Measurements from ENCODE around the gene GIGYF2.
A peak's percentile ranks its signal among the peaks of the same experiment; 100 is the strongest.
"Not testable (repeated sequence)": the region's sequence is repeated elsewhere in the genome, so short reads cannot be mapped to it uniquely, and the experiment has no call there.

The GIGYF2 gene

DNA sequence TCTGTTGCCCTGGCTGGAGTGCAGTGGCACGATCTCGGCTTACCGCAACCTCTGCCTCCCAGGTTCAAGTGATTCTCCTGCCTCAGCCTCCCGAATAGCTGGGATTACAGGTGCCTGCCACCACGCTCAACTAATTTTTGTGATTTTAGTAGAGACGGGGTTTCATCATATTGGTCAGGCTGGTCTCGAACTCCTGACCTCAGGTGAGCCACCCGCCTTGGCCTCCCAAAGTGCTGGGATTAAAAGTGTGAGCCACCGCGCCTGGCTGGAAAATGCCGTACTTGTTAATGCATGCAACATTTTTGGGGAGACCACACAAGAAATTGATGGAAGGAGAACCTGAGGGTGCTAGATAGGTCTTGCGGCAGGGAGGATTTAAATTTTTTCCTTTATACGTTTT, 6.0 kb upstream of the GIGYF2 start:
- DNase-seq, result not testable (repeated sequence)

- DNase-seq, result no peak
Measured at GRCh38 chr2:232693344-232693743, 3.8 kb upstream of the GIGYF2 start.

- DNase-seq, result no peak
Measured at GRCh38 chr2:232696609-232697058, 497 bp upstream of the GIGYF2 start.

- DNase-seq, result no peak
Measured at GRCh38 chr2:232697807-232698110, 628 bp downstream of the GIGYF2 start.

- no peak for DNase-seq
Measured at GRCh38 chr2:232698556-232699091, 1.5 kb downstream of the GIGYF2 start.

- DNase-seq, result no peak
Measured at GRCh38 chr2:232699110-232699509, 2.0 kb downstream of the GIGYF2 start.

DNA sequence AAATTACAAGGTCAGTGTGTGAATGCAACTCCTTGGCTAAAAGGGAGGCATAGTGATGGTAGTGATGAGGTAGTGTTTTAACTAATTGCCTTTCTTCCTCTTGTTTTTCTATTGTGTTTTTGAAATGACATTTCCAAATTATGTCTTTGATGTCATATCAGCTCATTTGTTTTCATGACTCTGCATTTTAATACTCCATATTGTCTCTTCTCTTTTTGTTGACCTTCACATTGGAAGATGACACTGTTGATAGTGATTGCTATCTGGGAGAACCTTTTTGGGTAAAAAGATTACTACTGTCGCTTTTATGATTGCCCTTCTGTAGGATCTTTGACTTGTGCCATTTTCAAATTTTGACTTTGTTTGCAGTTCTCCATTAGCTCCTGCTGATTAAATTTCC, 3.0 kb downstream of the GIGYF2 start:
- DNase-seq, result no peak

DNA sequence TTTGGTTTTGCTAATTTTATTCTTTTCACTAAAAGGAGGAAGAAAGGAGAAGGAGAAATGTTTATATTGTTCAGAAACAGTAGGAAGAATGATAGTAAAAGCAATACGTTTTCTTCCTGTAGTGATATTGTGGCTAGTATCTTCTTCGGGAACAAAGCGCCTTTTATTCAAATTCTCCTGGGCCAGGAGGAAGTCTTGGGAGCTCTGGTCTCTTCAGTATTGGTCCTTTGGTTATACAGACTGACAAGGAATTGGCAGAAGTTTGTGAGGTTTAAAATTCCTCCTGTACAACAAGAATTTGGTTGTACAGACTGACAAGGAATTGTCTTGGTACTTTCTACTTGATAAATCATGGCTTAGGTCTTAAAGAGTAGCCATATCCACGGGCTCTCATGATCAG, 9.9 kb downstream of the GIGYF2 start:
- DNase-seq, result no peak

DNA sequence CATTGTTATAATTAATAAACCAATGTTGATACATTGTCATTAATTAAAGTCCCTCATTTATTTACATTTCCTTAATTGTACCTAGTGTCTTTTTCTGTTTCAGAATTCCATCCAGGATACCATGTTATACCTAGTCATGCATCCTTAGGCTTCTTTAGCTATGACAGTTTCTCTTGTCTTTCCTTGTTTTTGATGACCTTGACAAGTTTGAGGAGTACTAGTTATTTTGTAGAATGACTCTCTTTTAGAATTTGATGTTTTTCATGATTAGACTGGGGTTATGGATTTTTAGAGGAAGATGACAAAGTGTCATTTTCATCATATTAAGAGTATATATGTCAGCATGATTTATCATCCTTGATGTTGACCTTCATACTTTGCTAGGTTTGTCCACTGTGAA, 16.4 kb downstream of the GIGYF2 start:
- no peak for DNase-seq

DNA sequence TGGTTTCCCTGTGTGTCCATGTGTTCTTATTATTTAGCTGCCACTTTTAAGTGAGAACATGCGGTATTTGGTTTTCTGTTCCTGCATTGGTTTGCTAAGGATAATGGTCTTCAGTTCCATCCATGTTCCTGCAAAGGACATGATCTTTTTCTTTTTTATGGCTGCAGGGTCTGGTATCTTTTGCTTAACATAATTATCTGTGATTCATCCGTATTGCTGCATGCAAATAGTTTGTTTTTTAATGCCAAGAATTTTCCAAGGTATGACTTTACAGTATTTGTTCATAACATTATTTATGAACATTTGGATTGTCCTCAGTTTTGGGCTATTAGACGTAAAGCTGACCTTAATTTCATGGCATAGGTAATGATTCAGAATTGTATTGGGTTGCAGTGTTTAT, 17.8 kb downstream of the GIGYF2 start:
- no peak for DNase-seq

- not testable (repeated sequence) for DNase-seq
Measured at GRCh38 chr2:232720056-232720455, 22.9 kb downstream of the GIGYF2 start.

- no peak for DNase-seq
Measured at GRCh38 chr2:232721261-232721660, 24.1 kb downstream of the GIGYF2 start.

DNA sequence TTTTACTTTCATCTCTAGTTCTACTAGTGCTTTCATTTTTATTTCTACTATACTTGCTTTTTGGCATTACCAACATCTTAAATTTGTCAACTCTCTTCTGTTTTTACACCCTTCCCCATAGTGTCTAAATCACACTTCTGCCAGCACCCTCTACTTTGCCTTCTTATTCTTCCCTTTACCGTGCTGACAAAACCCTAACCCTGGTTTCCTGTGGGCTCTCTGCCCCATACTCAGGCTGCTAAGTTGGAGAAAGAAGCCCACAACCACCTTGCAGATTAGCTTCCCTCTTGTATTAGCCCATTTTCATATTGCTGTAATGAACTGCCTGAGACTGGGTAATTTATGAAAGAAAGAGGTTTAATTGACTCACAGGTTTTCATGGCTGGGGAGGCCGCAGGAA, 24.8 kb downstream of the GIGYF2 start:
- DNase-seq, result no peak

GRCh38 chr2:232723027-232723426, 25.9 kb downstream of the GIGYF2 start:
- no peak for DNase-seq

DNA sequence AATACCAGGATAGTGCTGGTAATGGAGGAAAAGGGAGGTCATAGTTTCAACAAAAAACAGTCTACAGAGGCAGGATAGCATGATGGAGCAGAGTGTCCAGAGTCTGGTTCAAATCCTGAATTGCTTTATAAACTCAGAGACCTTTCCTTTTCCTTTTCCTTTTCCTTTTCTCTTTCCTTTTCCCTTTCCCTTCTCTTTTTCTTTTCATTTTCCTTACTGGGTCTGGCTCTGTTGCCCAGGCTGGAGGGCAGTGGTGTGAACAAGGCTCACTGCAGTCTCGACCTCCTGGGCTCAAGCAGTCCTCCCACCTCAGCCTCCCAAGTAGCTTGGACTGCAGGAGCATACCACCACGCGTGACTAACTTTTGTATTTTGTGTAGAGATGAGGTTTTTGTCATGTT, 31.7 kb downstream of the GIGYF2 start:
- DNase-seq, result no peak

DNA sequence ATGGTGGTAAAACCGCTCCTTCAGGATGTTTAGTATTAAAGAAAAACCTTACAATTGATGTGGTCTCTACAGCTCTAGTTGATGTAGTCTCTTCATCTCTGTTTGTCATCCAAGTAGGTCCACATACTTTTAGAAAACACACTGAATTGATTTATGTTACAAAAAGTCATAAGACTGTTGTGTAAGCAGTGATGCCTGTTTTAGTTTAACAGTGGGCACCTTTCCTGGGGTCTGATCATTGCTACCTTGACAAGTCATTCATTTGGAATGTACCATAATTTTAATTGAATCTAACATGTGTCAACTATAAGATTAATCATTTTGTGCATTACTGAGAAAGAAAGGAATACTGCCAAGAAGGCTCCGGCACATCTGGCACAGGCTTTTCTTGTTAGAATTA, 34.3 kb downstream of the GIGYF2 start:
- DNase-seq, result no peak

DNA sequence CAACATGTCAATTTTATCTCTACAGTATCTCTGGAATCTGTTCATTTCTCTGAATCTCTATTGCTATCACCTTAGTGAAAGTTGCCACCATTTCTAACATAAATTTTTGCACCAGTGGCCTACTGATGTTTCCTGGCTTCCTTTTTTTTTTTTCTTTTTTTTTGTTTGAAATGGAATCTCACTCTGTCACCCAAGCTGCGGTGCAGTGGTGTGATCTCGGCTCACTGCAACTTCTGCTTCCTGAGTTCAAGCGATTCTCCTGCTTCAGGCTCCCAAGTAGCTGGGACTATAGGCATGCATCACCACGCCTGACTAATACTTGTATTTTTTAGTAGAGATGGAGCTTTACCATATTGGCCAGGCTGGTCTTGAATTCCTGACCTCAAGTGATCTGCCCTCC, 44.2 kb downstream of the GIGYF2 start:
- DNase-seq, result no peak

DNA sequence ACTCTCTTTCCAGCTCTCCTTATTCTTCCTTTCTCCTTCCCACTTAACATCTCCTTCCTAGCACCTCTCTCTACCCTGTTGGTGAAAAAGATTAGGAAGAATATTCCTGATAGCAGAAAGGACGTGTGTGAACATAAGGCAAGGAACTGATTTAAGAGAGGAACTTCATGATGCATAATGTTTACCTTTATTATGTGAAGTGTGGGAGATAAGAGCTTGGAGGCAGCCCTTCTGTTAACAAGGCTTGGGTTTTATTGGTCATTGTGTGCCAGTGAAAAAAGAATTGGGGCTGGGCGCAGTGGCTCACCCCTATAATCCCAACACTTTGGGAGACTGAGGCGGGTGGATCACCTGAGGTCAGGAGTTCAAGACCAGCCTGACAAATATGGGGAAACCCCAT, 44.8 kb downstream of the GIGYF2 start:
- DNase-seq, result no peak

GRCh38 chr2:232744963-232745362, 47.8 kb downstream of the GIGYF2 start:
- no peak for DNase-seq

DNA sequence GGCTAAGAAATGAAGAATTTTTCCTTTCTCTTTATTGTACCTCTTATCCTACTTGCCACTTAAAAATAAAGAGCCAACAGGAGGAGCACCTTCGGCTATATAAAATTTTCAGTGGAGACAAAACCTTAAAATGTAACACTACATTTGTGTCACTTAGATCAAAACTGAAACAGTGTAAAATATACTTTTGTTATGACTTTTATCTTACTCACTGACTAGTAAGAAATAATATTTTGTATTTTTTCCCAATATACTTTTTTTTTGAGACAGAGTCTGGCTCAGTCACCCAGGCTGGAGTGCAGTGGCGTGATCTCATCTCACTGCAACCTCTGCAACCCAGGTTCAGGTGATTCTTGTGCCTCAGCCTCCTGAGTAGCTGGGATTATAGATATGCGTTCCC, 50.9 kb downstream of the GIGYF2 start:
- DNase-seq, result no peak

- no peak for DNase-seq
Measured at GRCh38 chr2:232749331-232749730, 52.2 kb downstream of the GIGYF2 start.

- DNase-seq, result no peak
Measured at GRCh38 chr2:232750135-232750671, 53.1 kb downstream of the GIGYF2 start.

GRCh38 chr2:232757905-232758304, 60.8 kb downstream of the GIGYF2 start:
- no peak for DNase-seq

- DNase-seq, result peak; percentile 23
Measured at GRCh38 chr2:232761301-232761907, 64.3 kb downstream of the GIGYF2 start.

- DNase-seq, result no peak
Measured at GRCh38 chr2:232767866-232768265, 70.7 kb downstream of the GIGYF2 start.
